Stimulated activated CD8-positive, alpha-beta memory T cell treated with anti-CD3 and anti-CD28 coated beads, Interleukin-15, amount 100 ng/mL, for 48 hours (primary cell): ENCODE results near the gene SLX9.
"Not testable (repeated sequence)": the region's sequence is repeated elsewhere in the genome, so short reads cannot be mapped to it uniquely, and the experiment has no call there.

Experiments used
- DNase-seq, 2 donors: peaks; one replicate each; pipeline ENCODE4 v3.0.0-alpha.2; 2020; ENCODE audit warnings: low read depth in 2 of 2

SLX9 gene

DNA sequence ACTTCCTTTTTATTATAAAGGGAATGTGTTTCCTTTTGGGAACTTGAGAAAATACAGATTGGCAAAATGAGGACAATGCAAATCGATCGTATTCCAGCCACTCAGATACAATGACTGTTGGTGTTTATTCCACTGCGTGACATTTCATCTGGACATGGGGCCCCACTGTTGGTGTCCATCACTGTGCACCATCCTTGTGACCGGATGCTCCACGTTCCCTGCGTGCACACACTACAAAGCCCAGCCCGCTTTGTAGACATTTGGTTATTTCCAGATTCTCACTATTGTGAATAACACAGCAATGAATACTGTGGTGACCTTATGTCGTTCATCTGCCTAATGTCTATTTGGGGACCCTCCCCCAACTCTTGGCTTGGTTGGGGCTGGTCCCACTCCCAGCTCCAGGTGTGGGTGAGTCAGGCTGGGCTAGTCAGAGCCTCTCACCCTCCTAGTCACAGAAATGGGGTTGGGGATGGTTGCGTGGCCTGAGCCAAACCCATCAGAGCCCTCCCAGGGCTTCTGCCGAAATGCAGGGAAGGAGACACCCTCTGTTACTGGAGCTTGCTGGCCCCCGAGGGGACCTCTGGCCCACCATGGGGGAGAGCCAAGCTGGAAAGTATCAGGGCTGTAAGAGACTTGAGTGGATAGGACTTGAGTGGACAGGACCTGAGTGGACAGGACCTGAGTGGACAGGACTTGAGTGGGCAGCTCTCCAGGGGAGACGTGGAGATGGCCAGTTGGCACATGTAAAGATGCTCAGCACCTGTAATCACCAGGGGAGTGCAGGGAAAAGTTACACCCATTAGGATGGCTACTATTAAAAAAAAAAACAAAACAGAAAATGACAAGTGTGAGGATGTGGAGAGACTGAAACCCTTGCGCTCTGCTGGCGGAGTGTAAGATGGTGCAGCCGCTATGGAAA is 77.5 kb downstream of the SLX9 start:
- no peak for DNase-seq

DNA sequence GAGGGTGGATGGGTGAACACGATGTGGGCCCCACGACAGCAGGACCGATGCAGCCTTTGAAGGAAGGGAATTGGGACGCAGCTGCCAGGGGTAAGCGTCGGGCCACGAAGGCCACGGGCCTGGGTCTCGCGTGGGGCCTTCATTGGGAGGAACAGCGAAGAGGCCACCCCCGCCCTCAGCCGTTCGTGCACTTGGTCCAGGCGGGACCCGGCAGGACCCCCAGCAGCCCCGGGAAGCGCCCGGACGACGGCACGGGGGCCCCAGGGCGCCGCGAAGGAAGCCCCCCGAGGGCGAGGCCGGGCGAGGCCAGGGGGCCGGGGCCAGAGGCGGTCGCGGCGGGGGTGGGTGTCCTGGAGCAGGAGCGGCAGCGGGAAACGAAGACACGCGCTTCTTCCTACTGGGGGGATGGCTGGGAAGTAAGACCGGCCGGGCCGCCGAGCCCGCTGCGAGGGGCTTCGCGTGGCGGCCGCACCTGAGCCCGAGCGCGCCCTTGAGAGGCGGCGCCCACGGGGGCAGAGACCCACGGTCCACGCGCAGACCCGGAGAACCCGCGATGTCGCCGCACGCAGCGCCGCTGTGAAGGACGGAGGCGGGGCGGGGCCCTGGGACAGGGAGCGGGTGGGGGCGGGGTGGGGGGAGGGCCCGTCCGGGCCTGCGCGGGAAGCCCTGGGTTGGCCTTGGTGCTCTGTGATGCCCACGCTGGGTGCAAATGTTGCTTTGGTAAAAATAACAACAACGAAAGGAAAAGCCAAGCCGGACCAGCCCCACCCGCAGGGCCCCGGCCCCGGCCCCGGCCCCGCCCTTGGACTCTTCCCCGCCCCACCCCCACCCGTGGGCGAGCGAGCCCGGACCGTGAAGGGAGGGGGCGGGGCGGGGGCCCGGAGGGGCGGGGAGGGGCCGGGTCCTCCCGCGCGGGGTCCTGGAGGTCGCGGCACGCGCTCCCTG is 78.6 kb downstream of the SLX9 start:
- DNase-seq, result no peak

DNA sequence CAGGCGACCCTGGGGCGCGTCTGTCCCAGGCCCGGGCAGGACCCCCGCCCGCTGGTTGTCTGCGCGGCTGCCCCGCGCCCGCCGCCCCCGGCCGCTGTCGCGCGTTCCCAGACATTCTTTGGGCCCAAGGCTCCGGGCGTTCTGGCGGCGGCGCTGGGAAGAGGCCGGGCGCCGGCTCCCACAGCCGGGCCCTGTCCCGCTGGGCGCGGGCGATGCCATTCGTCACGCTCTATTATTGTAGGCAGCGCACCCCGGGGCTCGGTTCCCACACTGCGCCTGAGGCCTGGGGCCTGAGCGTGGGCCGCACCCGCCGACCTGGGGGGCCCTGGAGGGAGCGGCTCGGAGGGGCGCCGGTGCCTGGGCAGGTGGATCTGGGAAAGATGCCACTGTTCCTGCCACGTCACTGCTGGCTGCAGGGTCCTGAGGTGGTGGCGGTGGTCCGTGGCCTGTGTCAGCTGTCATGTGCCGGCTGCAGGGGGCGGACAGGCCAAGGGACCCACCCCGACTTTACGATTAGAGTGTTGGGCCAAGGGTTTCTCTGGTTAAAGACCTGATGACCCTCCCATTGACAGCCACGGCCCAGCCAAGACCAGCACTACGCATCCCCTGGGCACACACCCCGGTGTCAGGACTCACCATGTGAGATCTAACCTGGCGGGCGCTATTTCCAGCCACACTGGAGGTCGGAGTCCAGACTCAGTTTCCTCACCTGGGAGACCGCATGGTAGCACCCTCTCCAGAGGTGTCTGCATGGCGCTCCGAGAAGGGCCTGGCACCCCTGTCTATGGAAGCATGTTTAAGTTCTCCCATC is 79.5 kb downstream of the SLX9 start:
- DNase-seq, result no peak

DNA sequence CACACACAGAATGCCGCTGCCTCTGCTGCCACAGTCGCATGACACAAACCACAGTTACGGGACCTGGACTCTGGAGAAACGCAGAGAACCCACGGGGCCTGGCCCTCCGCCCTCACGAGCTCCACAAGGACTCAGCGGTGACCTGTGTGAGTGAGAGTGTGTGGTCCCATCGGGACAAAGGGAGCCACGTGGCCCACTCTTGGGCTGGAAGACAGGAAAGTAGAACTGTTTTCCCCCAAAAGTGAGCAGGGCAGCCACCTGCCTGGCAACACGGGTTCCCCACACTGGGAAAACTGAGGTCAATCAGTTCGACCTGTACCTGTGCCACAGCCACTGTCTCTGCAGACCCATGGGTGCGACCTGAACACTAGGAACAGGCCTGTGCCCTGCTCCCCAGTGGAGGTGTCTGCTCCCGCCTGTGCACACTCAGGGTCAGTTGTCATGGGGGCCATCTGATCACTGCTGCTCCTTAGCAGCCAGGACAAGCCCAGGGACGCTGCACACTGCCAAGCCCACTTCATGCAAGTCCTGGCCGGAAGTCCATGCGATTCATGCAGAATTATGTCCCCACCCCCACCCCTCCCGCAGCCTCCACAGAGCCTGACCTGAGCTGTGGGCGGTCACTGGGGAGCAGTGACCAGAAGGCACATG is 80.2 kb downstream of the SLX9 start:
- no peak for DNase-seq

DNA sequence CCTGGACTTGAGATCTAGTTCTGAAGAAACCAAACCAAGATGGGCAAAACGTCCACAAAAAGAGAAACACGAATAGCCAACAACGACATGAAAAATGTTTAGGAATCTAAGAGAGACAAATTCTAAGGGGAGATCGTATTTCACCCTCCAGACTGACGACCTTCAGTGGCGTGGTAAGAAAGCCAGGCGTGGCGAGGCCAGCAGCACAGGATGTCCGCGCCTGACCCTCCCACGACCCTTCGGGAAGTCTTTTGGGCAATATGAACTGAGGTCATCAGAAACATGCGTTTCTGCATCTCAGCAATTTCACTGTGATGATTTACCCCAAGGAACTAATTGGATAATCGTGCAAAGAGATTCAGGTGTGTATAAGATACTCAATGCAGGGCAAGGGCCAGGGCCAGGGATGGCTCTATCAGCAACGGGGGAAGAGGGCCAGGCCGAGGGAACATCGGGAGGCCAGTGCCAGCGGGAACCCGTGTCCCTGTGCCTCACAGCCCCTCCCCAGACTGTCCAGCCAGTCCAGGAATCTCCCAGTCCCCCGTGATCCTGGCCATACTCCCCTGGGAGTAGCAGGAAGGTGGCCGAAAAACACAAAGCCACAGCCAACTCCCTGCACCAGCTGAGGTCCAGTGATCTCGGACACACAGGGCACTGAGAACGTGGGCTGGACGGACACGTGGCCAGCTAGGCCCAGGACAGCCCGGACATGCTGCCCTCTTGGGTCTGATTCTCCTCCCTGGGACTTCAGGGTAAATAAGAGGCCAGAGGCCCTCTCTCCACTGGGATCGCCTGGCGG is 81.0 kb downstream of the SLX9 start:
- no peak for DNase-seq

DNA sequence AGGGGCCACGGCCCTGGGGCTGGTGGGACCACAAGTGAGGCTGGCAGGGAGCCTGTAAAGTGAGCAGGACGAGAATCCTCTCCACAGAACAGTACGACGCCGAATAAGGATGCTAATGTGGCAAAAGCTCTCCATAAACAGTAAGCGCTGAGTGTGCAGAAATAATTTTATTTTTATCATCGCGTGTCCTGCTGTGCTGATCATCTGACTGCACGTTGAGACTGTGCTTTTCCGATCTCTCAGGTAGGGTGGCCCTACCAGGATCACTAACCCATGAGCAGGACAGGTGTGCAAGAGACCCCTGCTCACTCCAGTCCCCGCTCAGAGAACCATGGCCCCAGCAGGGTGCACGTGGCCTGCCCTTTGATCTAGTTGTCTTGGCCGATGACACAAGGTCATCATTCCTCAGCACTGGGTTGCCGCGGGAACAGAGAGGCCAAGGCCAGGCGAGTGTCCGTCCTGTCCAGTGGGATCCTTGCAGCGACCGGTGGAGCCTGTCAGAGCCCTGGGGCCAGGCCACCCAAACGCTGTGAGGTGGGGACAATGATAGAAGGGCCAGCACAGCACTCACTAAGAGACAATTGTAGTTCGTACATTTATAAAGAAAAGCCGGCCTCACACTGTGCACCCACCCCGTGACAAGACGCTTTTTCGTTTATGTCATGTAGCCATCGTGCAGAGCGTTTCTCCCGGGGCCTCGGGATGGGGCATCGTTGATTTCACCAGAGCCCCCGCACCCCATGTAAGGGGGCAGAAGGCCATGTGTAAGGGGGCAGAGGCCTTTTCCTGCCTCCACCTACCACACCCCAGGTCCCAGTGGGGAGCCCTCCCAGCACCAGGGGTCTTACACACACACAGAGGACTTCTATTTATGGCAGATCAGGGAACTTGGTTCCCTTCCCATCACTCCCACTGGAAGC is 81.9 kb downstream of the SLX9 start:
- no peak for DNase-seq

DNA sequence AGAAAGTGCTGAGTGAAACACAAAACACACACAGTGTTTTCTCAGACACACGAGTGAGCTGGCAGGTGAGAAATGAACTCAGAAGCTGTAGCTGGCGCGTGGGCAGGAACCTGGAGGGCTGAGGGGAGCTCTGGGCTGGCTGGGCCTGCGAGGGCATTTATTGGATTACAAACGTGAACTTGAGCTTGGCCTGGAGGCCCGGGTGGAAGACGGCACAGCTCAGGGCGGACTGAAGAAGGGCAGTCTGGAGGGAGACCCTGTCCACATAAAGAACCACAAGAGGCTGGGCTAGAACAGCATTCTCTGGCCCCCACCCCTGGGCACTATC is 82.5 kb downstream of the SLX9 start:
- DNase-seq, result no peak

DNA sequence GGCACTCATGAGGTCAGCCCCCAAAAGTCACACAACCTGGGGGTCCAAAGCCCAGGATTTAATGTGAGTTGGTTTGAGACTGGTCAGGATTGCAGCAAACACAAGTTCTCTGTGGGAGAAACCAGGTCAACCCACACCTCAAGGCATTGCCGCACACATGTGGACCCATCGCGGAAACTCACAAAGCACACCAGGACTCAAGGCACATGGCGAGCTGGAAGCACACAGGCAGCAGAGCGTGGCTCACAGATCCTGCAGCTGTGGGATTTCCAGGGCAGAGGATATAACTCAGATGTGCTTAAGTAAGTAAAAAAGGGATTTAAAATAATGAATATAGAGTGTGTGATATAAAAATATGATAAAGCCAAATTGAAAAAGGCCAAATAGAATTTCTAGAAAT is 82.9 kb downstream of the SLX9 start:
- DNase-seq, result no peak

DNA sequence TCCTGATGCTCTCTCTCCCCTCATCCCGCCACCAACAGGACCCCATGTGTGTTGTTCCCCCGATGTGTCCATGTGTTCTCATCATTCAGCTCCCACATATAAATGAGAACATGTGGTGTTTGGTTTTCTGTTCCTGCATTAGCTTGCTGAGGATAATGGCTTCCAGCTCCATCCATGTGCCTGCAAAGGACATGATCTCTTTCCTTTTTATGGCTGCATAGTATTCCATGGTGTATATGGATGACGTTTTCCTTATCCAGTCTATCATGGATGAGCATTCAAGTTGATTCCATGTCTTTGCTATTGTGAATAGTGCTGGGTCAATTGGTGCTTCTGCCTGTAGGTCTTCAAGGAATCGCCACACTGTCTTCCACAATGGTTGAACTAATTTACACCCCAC is 84.7 kb downstream of the SLX9 start:
- not testable (repeated sequence) for DNase-seq

DNA sequence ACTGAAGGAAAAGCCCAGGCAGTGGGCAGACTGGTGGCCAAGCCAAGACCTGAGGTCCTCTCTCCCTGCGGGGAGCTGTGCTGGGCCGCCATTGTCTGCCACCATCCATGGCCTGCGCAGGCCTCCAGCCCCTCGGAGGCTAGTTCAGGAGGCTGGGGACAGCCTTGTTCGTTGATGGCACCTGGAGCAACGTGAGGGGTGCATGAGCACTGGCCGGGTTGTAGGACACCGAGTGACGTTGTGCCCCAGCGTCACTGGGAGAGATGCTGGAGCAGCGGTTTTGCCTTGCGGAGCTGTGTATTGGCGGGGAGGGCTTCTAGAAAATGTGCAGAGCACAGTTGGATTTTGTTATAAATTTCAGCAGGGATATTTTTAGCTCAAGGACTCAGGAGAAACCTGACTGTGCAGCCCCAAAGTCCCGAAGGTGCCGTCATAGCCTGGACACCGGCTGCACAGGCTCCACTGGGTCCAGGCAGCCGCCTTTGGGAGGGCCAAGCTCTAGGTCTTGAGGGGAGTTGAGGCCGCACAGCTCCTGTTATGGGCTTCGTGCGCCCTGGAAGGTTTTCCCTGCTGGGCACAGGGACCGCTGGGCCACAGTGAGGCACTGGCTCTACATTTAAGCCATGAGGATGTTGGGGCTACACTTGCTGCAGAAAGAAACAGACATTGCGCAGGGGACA is 86.4 kb downstream of the SLX9 start:
- no peak for DNase-seq
